Measurements from ENCODE around the gene EPG5.
"Not testable (repeated sequence)": the region's sequence is repeated elsewhere in the genome, so short reads cannot be mapped to it uniquely, and the experiment has no call there.

The EPG5 gene

DNA sequence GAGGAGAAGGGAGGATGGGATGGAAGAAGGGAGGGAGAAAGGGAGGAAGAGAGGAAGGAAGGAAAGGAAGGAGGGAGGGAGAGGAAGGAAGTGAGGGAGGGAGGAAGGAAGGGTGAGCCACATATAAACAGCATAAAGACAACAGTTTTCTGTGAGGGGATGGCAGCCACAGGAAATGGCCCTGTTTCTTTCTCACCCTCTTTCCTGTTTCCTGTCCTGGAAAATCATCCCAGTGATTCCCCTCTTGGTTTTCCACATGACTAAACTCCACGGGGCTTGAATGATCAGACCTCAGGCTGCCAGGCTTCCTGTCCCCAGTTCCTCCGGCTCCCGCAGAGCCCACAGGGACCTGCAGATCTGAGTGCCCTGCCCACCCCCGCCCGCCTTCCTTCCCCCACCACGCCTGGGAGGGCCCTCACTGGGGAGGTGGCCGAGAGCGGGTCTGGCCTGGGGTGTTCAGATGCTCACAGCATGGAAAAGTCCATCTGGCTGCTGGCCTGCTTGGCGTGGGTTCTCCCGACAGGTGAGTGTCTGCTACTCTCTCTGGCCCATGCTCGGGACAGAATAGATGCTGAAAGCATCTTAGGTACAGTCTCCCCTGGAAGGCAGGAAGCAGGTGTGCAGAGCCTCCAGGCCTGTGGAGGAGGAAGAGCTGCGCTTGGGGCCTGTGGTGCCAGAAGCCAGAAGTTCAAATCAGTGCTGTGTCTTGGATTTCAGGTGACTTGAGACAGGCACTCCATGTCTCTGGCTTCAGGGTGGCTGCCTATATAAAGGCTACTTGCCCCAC, 141.7 kb downstream of the EPG5 start, which contains the start of gene SIGLEC15:
TSS of gene SIGLEC15 (plus strand) at position 418 of the 787 bp plus-strand sequence. CDS start at position 472, 54 bp downstream.
- peaks cover 8% of the 10 kb centered on the region for H3K27me3 Mint-ChIP-seq (ENCODE audit: low read depth, poor library complexity)
- TF ChIP-seq, protein P1, sequence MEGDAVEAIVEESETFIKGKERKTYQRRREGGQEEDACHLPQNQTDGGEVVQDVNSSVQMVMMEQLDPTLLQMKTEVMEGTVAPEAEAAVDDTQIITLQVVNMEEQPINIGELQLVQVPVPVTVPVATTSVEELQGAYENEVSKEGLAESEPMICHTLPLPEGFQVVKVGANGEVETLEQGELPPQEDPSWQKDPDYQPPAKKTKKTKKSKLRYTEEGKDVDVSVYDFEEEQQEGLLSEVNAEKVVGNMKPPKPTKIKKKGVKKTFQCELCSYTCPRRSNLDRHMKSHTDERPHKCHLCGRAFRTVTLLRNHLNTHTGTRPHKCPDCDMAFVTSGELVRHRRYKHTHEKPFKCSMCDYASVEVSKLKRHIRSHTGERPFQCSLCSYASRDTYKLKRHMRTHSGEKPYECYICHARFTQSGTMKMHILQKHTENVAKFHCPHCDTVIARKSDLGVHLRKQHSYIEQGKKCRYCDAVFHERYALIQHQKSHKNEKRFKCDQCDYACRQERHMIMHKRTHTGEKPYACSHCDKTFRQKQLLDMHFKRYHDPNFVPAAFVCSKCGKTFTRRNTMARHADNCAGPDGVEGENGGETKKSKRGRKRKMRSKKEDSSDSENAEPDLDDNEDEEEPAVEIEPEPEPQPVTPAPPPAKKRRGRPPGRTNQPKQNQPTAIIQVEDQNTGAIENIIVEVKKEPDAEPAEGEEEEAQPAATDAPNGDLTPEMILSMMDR (IDR thresholded peaks at IDR 0.05): no peak
- H3K36me3 Mint-ChIP-seq (ENCODE audit: low read depth): no peaks in the 10 kb centered on the region
- H3K4me1 Mint-ChIP-seq: peaks cover 43% of the 10 kb centered on the region
- H3K27ac Mint-ChIP-seq: peak within 1 kb of the TSS; percentile 43
- H3K9me3 Mint-ChIP-seq: no peaks in the 10 kb centered on the region
- no peak for DNase-seq
- no peak within 1 kb of the TSS for H3K4me3 Mint-ChIP-seq

DNA sequence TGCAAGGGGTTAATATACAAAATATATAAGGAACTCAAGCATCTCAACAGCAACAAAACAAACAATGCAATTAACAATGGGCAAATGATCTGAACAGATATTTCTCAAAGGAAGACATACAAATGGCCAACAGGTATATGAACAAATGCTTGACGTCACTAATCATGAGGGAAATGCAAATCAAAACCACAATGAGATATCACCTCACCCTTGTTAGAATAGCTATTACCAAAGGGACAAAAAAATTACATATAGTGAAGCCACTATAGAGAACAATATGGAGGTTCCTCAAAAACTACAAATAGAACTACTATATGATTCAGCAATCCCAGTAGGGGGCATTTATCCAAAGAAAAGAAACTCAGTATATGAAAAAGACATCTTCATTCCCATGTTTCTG, 145.4 kb downstream of the EPG5 start:
- no peak overlapping the region for H3K27ac Mint-ChIP-seq
- peaks cover 10% of the 10 kb centered on the region for H3K27me3 Mint-ChIP-seq (ENCODE audit: low read depth, poor library complexity)
- H3K36me3 Mint-ChIP-seq (ENCODE audit: low read depth): no peaks in the 10 kb centered on the region
- H3K9me3 Mint-ChIP-seq: peaks cover 6% of the 10 kb centered on the region
- DNase-seq: no peak
- TF ChIP-seq, protein P1 (IDR thresholded peaks at IDR 0.05): no peak
- no peak overlapping the region for H3K4me3 Mint-ChIP-seq
- peaks cover 13% of the 10 kb centered on the region for H3K4me1 Mint-ChIP-seq

DNA sequence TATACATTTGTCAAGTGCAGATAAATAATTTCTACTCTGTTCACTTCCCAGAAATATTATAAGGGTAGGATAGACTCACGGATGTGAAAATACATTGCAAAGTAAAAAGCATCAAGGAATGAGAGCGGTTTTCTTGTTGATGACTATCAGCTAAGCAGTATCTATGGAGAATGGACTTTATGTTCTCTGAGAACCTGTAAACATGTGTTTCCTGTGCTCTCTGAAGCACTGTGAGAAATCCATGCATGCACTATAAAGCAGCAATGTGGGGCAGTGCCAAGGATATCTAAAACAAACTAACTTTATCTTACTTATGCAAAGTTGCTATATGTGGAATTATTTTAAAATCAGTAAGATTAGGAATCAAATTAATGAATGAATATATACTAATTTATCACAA, 146.1 kb downstream of the EPG5 start:
- DNase-seq: no peak
- H3K27ac Mint-ChIP-seq: no peak overlapping the region
- peaks cover 12% of the 10 kb centered on the region for H3K4me1 Mint-ChIP-seq
- peaks cover 10% of the 10 kb centered on the region for H3K27me3 Mint-ChIP-seq (ENCODE audit: low read depth, poor library complexity)
- H3K9me3 Mint-ChIP-seq: peaks cover 13% of the 10 kb centered on the region
- no peaks in the 10 kb centered on the region for H3K36me3 Mint-ChIP-seq (ENCODE audit: low read depth)
- no peak overlapping the region for H3K4me3 Mint-ChIP-seq
- TF ChIP-seq, protein P1 (IDR thresholded peaks at IDR 0.05): no peak

DNA sequence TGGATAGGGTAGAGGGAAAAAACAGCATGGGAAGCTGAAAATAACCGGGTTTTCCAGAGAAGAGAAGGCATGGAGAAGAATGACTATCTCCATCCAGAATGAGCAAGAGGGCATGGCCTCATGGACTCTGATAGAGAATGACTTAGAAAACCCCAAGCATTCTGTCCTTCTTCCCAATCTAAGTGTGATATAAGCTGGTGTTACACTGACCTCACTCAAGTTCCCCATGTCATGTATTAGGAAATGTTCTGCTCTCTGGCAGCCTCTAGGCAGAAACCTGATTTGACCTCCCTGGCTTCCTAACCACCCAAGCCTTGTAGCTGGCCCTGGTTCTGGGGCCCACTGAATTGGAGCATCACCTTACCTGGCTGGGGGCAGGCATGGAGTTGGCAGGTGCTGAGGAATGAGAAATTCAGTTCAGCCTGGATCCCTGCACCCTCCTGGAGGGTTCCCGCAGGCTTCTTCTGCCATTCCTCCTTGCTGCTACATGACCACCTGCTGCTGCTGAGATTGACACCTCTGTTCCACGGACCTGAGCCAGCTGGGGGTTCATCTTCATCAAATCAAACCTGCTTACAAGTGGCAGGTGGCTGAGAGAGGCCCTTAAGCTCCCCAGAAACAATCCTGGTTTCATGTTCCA, 146.9 kb downstream of the EPG5 start:
- TF ChIP-seq, protein P1 (IDR thresholded peaks at IDR 0.05): no peak
- H3K4me1 Mint-ChIP-seq: peaks cover 6% of the 10 kb centered on the region
- DNase-seq: no peak

DNA sequence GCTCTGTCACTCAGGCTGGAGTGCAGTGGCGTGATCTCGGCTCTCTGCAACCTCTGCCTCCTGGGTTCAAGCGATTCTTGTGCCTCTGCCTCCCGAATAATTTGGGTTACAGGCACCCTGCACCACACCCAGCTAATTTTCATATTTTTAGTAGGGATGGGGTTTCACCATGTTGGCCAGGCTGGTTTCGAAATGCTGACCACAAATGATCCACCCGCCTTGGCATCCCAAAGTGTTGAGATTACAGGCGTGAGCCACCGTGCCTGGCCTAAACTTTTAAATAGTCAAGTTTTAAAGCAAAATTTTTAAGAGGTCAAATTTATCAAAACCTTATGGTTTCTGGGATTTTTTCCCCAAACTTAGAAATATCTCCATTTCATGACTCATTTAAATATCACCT, 148.4 kb downstream of the EPG5 start:
- peaks cover 17% of the 10 kb centered on the region for H3K9me3 Mint-ChIP-seq
- H3K27me3 Mint-ChIP-seq (ENCODE audit: low read depth, poor library complexity): peaks cover 10% of the 10 kb centered on the region

More for the DNA sequence above, 146.9 kb downstream of the EPG5 start:
- Mint-ChIP-seq H3K9me3 (peaks cover 17% of the 10 kb centered on the region), H3K27me3 (ENCODE audit: low read depth, poor library complexity) (peaks cover 10% of the 10 kb centered on the region), H3K36me3 (ENCODE audit: low read depth) (no peaks in the 10 kb centered on the region), H3K4me3 (no peak overlapping the region), H3K27ac (no peak overlapping the region)

DNA sequence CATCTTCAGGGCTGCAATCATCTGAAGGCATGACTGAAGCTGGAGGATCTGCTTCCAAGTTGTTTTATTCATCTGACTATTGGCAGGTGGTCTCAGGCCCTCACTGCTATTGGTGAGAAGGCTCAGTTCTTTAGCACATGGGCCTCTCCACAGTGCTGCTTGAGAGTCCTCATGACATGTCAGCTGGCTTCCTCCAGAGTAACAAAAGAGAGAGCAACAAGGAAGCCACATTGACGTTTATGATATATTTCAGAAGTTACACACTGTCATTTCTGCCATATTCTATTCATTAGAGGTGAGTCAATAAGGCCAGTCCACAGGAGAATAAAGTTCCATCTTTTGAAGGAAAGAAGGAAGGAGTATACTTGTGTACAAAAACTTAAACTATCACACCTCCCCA, 149.6 kb downstream of the EPG5 start:
- DNase-seq: no peak
- Mint-ChIP-seq H3K27ac (no peak overlapping the region), H3K4me3 (no peak overlapping the region), H3K27me3 (ENCODE audit: low read depth, poor library complexity) (peaks cover 7% of the 10 kb centered on the region), H3K4me1 (no peaks in the 10 kb centered on the region), H3K36me3 (ENCODE audit: low read depth) (no peaks in the 10 kb centered on the region), H3K9me3 (peaks cover 21% of the 10 kb centered on the region)
- TF ChIP-seq, protein P1 (IDR thresholded peaks at IDR 0.05): no peak

More for the DNA sequence above, 148.4 kb downstream of the EPG5 start:
- not testable (repeated sequence) for DNase-seq; H3K4me1 Mint-ChIP-seq; H3K36me3 Mint-ChIP-seq (ENCODE audit: low read depth); H3K27ac Mint-ChIP-seq; H3K4me3 Mint-ChIP-seq

DNA sequence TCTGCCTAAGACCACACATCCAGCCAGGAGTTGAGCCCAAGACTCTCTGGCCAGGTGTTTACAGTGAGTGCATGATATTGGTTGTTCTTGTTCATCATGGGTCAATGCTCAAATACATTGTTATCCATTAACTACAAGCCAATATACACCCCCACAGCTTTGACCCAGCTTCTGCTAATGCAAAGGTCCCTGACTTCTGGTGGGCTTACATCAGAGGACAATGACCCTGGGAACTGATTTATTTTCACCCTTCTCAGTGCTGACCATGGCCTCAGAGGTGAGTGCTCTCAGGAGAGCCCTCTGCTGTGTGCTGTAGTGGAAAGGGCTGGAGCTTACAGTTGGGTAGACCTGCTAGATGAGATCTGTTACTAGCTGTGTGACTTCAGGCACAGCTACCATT, 152.4 kb downstream of the EPG5 start:
- H3K9me3 Mint-ChIP-seq: peaks cover 30% of the 10 kb centered on the region
- DNase-seq; H3K36me3 Mint-ChIP-seq (ENCODE audit: low read depth); H3K27ac Mint-ChIP-seq; H3K27me3 Mint-ChIP-seq (ENCODE audit: low read depth, poor library complexity); H3K4me1 Mint-ChIP-seq; H3K4me3 Mint-ChIP-seq: not testable (repeated sequence)

DNA sequence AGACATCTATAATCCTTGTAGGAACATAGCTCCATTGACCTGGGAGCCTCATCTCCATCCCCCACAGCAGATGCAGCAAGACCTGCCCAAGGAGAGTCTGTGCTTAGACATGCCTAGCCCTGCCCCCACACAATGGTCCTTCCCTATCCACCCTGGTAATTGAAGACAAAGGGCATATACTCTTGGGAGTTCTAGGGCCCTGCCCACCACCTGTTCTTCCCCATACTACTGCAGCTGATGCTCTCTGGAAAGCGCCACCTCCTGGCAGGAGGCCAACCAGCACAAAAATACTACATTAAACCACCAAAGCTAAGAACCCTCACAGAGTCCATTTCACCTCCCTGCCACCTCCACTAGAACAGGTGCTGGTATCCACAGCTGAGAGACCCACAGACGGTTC, 160.0 kb downstream of the EPG5 start:
- not testable (repeated sequence) for H3K27me3 Mint-ChIP-seq (ENCODE audit: low read depth, poor library complexity); H3K27ac Mint-ChIP-seq; DNase-seq; H3K4me3 Mint-ChIP-seq
- Mint-ChIP-seq H3K36me3 (ENCODE audit: low read depth) (peaks cover 11% of the 10 kb centered on the region), H3K4me1 (peaks cover 10% of the 10 kb centered on the region), H3K9me3 (peaks cover 54% of the 10 kb centered on the region)
